SK-N-SH treated with all-trans-retinoic acid at 6 μM for 48 hours (cell line): ENCODE results near the gene MAST1.
A peak's percentile ranks its signal among the peaks of the same experiment; 100 is the strongest.
"Not testable (repeated sequence)": the region's sequence is repeated elsewhere in the genome, so short reads cannot be mapped to it uniquely, and the experiment has no call there.

Experiments used
- ATAC-seq: fragments of 200-7000 bp; cut with Tn5 transposase; 3 replicates; pipeline ENCODE4 v1.9.1; 2020; ENCODE audit warnings: mild to moderate bottlenecking, moderate library complexity
- ARNTL ChIP-seq: fragments of 450-650 bp; formaldehyde crosslinking; IDR thresholded peaks from 2 replicates; pipeline ENCODE4 v1.5.0; 2020; ENCODE audit warnings: low read depth, mild to moderate bottlenecking, moderate library complexity, borderline replicate concordance
- BACH2 ChIP-seq: fragments of 250-450 bp; sonication (Bioruptor Pico); IDR thresholded peaks from 2 replicates; pipeline ENCODE4 v1.9.0; 2021; ENCODE audit warnings: mild to moderate bottlenecking, borderline replicate concordance
- CSDC2 ChIP-seq: fragments of 250-450 bp; sonication (Bioruptor Pico); IDR thresholded peaks from 2 replicates; pipeline ENCODE4 v1.5.0; 2020; ENCODE audit warnings: mild to moderate bottlenecking, moderate library complexity
- ESRRG ChIP-seq: fragments of 250-450 bp; sonication (Bioruptor Pico); IDR thresholded peaks from 2 replicates; pipeline ENCODE4 v1.6.1; 2021; ENCODE audit warnings: mild to moderate bottlenecking
- OSR1 ChIP-seq: fragments of 250-450 bp; sonication (Bioruptor Pico); IDR thresholded peaks from 2 replicates; pipeline ENCODE4 v1.8.0; 2022; ENCODE audit warnings: moderate library complexity, mild to moderate bottlenecking, inconsistent platforms
- PPARA ChIP-seq: fragments of 250-450 bp; sonication (Bioruptor Pico); IDR thresholded peaks from 2 replicates; pipeline ENCODE4 v1.5.0; 2020; ENCODE audit warnings: mild to moderate bottlenecking, borderline replicate concordance
- RARB ChIP-seq: fragments of 250-450 bp; sonication (Bioruptor Pico); IDR thresholded peaks from 2 replicates; pipeline ENCODE4 v1.8.0; 2021; ENCODE audit warnings: mild to moderate bottlenecking, moderate library complexity
- SNAI2 ChIP-seq: fragments of 250-450 bp; sonication (Bioruptor Pico); IDR thresholded peaks from 2 replicates; pipeline ENCODE4 v1.5.0; 2020; ENCODE audit warnings: mild to moderate bottlenecking, moderate library complexity
- TCF4 ChIP-seq: fragments of 250-450 bp; sonication (Bioruptor Pico); IDR thresholded peaks from 2 replicates; pipeline ENCODE4 v1.8.0; 2021; ENCODE audit warnings: mild to moderate bottlenecking, moderate library complexity, borderline replicate concordance
- TOX ChIP-seq: fragments of 250-450 bp; sonication (Bioruptor Pico); IDR thresholded peaks from 2 replicates; pipeline ENCODE4 v1.8.0; 2021; ENCODE audit warnings: mild to moderate bottlenecking, moderate library complexity, borderline replicate concordance
- ZC3H10 ChIP-seq: fragments of 250-450 bp; sonication (Bioruptor Pico); IDR thresholded peaks from 2 replicates; pipeline ENCODE4 v1.5.1; 2021; ENCODE audit warnings: mild to moderate bottlenecking, moderate library complexity
- ZFP3 ChIP-seq: fragments of 250-450 bp; sonication (Bioruptor Pico); IDR thresholded peaks from 2 replicates; pipeline ENCODE4 v1.5.0; 2020; ENCODE audit warnings: mild to moderate bottlenecking, moderate library complexity
- ZFP30 ChIP-seq: fragments of 450-650 bp; formaldehyde crosslinking; IDR thresholded peaks from 2 replicates; pipeline ENCODE4 v1.5.0; 2022; ENCODE audit warnings: mild to moderate bottlenecking, moderate library complexity
- ZNF565 ChIP-seq: fragments of 450-650 bp; formaldehyde crosslinking; conservative IDR thresholded peaks from 2 replicates; pipeline ENCODE4 v1.5.0; 2020; ENCODE audit warnings: low read depth, mild to moderate bottlenecking, moderate library complexity
- ZNF70 ChIP-seq: fragments of 450-650 bp; formaldehyde crosslinking; IDR thresholded peaks from 2 replicates; pipeline ENCODE4 v1.5.0; 2020; ENCODE audit warnings: mild to moderate bottlenecking, moderate library complexity
- ZNF8 ChIP-seq: fragments of 450-650 bp; formaldehyde crosslinking; IDR thresholded peaks from 2 replicates; pipeline ENCODE4 v1.5.0; 2020; ENCODE audit warnings: mild to moderate bottlenecking, moderate library complexity
- TF ChIP-seq, protein P1 (sequence below): fragments of 250-450 bp; sonication (Bioruptor Pico); IDR thresholded peaks from 2 replicates; pipeline ENCODE4 v1.8.0; 2021; ENCODE audit warnings: low read depth, mild to moderate bottlenecking, moderate library complexity, borderline replicate concordance
- TF ChIP-seq, protein P2 (sequence below): fragments of 250-450 bp; sonication (Bioruptor Pico); IDR thresholded peaks from 2 replicates; pipeline ENCODE4 v1.8.0; 2020; ENCODE audit warnings: mild to moderate bottlenecking, moderate library complexity, borderline replicate concordance
- TF ChIP-seq, protein P3 (sequence below): fragments of 250-450 bp; sonication (Bioruptor Pico); IDR thresholded peaks from 2 replicates; pipeline ENCODE4 v1.5.1; 2020; ENCODE audit warnings: low read depth, mild to moderate bottlenecking, moderate library complexity
- TF ChIP-seq, protein P4 (sequence below): fragments of 250-450 bp; sonication (Bioruptor Pico); IDR thresholded peaks from 2 replicates; pipeline ENCODE4 v1.5.1; 2021; ENCODE audit warnings: mild to moderate bottlenecking, moderate library complexity

The MAST1 gene

DNA sequence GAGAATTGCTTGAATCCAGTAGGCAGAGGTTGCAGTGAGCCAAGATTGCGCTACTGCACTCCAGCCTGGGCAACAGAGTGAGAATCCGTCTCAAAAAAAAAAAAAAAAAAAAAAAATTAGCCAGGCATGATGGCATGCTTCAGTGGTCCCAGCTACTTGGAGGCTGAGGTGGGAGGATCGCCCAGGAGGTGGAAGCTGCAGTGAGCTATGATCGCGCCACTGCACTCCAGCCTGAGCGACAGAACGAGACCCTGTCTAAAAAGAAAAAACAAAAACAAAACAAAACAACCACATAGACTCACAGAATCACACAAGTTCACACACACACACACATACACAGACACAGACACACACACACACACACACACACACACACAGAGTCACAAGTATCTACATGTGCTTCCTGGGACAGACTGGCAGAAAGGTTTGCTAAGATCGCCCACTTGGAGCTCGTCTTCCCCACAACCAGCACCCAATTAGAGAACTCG is 52.0 kb downstream of the MAST1 start:
- ATAC-seq = not testable (repeated sequence)
- 0 out of 2 replicates have a peak, but pooled peaks have one; percentile 67 for TF ChIP-seq ARNTL (CRISPR knock-in tag)

DNA sequence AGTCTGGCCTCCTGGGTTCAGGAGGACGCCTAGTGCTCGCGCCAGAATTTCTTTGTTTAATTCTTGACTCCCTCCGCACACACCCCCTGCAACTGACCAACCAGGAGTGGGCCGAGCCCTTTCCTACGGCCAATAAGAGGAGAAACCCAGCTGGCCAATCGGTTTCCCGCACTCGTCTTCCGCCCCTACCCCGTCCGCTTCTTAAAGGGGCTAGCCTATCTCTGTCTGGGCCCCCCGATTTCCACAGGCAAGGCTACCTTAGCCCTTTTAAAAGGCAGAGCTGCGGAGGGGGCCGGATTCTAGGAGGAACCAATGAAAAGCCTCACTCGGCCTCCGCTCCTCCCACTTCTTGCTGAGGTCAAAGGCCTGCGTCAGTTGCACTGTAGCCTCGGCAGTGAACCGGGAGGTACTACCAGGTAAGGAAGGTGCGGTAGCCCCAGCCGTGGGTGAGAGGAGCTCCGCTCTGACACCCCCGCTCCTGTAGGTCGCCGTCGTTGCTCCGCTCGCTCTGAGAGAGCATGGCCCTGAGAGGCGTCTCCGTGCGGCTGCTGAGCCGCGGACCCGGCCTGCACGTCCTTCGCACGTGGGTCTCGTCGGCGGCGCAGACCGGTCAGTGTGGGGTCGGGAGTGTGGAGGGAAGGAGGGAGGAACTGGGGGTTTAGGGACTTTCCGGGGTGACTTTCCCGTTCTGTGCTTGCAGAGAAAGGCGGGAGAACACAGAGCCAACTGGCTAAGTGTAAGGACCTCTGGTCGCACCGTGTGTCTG is 52.7 kb downstream of the MAST1 start, which contains the start of gene GCDH:
Gene GCDH, plus strand, starts transcription at position 374 of the 766 bp plus-strand sequence. Its CDS starts 145 bp downstream, at position 519.
- ATAC-seq = peak; percentile 98
- TF ChIP-seq, protein P1, sequence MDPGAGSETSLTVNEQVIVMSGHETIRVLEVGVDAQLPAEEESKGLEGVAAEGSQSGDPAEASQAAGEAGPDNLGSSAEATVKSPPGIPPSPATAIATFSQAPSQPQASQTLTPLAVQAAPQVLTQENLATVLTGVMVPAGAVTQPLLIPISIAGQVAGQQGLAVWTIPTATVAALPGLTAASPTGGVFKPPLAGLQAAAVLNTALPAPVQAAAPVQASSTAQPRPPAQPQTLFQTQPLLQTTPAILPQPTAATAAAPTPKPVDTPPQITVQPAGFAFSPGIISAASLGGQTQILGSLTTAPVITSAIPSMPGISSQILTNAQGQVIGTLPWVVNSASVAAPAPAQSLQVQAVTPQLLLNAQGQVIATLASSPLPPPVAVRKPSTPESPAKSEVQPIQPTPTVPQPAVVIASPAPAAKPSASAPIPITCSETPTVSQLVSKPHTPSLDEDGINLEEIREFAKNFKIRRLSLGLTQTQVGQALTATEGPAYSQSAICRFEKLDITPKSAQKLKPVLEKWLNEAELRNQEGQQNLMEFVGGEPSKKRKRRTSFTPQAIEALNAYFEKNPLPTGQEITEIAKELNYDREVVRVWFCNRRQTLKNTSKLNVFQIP (CRISPR knock-in tag) = no peak
- TF ChIP-seq TOX (CRISPR knock-in tag) (no peak), ESRRG (CRISPR knock-in tag) (no peak), SNAI2 (CRISPR knock-in tag) (no peak), RARB (CRISPR knock-in tag) (no peak), BACH2 (no peak), TCF4 (CRISPR knock-in tag) (no peak), ZNF70 (no peak), ZFP30 (CRISPR knock-in tag) (no peak), ZNF8 (CRISPR knock-in tag) (no peak)

DNA sequence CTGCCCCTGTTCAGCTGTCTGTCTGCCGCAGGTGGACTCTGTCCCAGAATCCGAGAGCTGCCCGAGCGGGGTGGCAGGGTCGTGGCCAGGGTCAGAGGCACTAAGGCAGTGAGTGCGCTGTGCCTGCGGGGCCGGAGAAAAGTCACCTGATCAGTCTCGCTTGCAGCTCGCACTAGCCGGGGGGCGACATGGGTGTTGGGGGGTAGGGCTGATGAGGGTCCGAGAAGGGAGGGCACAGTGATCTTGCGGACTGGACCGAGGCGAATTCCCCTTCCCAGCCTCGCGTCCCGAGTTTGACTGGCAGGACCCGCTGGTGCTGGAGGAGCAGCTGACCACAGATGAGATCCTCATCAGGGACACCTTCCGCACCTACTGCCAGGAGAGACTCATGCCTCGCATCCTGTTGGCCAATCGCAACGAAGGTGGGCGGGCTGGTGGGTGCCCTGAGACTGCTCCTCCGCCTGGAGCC is 53.3 kb downstream of the MAST1 start:
- no peak for TF ChIP-seq ZNF70
- no peak for TF ChIP-seq SNAI2 (CRISPR knock-in tag)
- no peak for TF ChIP-seq RARB (CRISPR knock-in tag)
- no peak for TF ChIP-seq ZFP3
- TF ChIP-seq, protein P2, sequence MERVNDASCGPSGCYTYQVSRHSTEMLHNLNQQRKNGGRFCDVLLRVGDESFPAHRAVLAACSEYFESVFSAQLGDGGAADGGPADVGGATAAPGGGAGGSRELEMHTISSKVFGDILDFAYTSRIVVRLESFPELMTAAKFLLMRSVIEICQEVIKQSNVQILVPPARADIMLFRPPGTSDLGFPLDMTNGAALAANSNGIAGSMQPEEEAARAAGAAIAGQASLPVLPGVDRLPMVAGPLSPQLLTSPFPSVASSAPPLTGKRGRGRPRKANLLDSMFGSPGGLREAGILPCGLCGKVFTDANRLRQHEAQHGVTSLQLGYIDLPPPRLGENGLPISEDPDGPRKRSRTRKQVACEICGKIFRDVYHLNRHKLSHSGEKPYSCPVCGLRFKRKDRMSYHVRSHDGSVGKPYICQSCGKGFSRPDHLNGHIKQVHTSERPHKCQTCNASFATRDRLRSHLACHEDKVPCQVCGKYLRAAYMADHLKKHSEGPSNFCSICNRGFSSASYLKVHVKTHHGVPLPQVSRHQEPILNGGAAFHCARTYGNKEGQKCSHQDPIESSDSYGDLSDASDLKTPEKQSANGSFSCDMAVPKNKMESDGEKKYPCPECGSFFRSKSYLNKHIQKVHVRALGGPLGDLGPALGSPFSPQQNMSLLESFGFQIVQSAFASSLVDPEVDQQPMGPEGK (CRISPR knock-in tag) = no peak
- TF ChIP-seq ZNF8 (CRISPR knock-in tag) = no peak
- TF ChIP-seq, protein P3, sequence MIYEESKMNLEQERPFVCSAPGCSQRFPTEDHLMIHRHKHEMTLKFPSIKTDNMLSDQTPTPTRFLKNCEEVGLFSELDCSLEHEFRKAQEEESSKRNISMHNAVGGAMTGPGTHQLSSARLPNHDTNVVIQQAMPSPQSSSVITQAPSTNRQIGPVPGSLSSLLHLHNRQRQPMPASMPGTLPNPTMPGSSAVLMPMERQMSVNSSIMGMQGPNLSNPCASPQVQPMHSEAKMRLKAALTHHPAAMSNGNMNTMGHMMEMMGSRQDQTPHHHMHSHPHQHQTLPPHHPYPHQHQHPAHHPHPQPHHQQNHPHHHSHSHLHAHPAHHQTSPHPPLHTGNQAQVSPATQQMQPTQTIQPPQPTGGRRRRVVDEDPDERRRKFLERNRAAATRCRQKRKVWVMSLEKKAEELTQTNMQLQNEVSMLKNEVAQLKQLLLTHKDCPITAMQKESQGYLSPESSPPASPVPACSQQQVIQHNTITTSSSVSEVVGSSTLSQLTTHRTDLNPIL (CRISPR knock-in tag) = no peak
- TF ChIP-seq ZFP30 (CRISPR knock-in tag) = no peak
- TF ChIP-seq, protein P1 (CRISPR knock-in tag) = no peak
- no peak for TF ChIP-seq CSDC2 (CRISPR knock-in tag)
- TF ChIP-seq TCF4 (CRISPR knock-in tag) = no peak
- no peak for TF ChIP-seq ZNF565 (CRISPR knock-in tag)
- TF ChIP-seq OSR1 = no peak
- no peak for TF ChIP-seq ESRRG (CRISPR knock-in tag)
- TF ChIP-seq, protein P4, sequence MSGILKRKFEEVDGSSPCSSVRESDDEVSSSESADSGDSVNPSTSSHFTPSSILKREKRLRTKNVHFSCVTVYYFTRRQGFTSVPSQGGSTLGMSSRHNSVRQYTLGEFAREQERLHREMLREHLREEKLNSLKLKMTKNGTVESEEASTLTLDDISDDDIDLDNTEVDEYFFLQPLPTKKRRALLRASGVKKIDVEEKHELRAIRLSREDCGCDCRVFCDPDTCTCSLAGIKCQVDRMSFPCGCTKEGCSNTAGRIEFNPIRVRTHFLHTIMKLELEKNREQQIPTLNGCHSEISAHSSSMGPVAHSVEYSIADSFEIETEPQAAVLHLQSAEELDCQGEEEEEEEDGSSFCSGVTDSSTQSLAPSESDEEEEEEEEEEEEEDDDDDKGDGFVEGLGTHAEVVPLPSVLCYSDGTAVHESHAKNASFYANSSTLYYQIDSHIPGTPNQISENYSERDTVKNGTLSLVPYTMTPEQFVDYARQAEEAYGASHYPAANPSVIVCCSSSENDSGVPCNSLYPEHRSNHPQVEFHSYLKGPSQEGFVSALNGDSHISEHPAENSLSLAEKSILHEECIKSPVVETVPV (CRISPR knock-in tag) = no peak
- ATAC-seq = no peak

- no peak for ATAC-seq
- no peak for TF ChIP-seq ZNF8 (CRISPR knock-in tag)
- TF ChIP-seq, protein P4 (CRISPR knock-in tag) = no peak
- no peak for TF ChIP-seq PPARA (CRISPR knock-in tag)
- no peak for TF ChIP-seq ZNF565 (CRISPR knock-in tag)
- TF ChIP-seq ZNF70 = no peak
- TF ChIP-seq SNAI2 (CRISPR knock-in tag) = no peak
- TF ChIP-seq ZC3H10 (CRISPR knock-in tag) = no peak
- no peak for TF ChIP-seq OSR1
- TF ChIP-seq, protein P3 (CRISPR knock-in tag) = no peak
- TF ChIP-seq ARNTL (CRISPR knock-in tag) = no peak
- TF ChIP-seq BACH2 = no peak
- TF ChIP-seq, protein P1 (CRISPR knock-in tag) = no peak
Observed at GRCh38 chr19:12893582-12893981, 55.3 kb downstream of the MAST1 start.
